Measurements from ENCODE around the gene OR2T6. TPM values are rescaled to one million over a fixed set of nuclear protein-coding genes. Genes with fewer than 3 reads are reported as not detected.

The OR2T6 gene
- total RNA-seq (2021; ENCODE audit: unreplicated experiment), result not detected
- polyA plus RNA-seq (2012; ENCODE audit: insufficient read length), result not detected
- not detected for Bru-seq, nascent RNA
- not detected for BruChase-seq, experiment 1, labeled RNA remaining after a 2-hour chase
- BruChase-seq, experiment 2, labeled RNA remaining after a 6-hour chase, result not detected
- long read RNA-seq, result 0 reads

GRCh38 chr1:248375446-248375845 lies at the start of gene OR2T6:
TSS of gene OR2T6 (plus strand) at chr1:248375746. CDS start at chr1:248387609, 11,863 bp downstream.
- H3K9me3 ChIP-seq (ENCODE audit: control insufficient read depth, insufficient read depth, low read depth, low read length), result no peaks in the 10 kb centered on the region
- POLR2A ChIA-PET, result no interaction called here

GRCh38 chr1:248343451-248343850 lies 32.1 kb upstream of the OR2T6 start:
- no TSS peak for BruUV-seq (replicated peaks)
- DNase-seq (ENCODE audit: low read depth, low spot score) (no peak), ATAC-seq (no peak)
- in situ Hi-C loops (cut with HindIII; ENCODE audit: low pct_unique_long_range_greater_than_20kb, low sequenced_read_pairs) (no loop called here), intact Hi-C loops (cut with micrococcal nuclease; ENCODE audit: unreplicated experiment) (no loop called here)
- Histone ChIP-seq H3K27me3 (ENCODE audit: control insufficient read depth, insufficient read depth, low read length) (no peaks in the 10 kb centered on the region), H3K27ac (ENCODE audit: low read length) (no peak overlapping the region), H3K36me3 (ENCODE audit: control insufficient read depth, insufficient read depth, low read length) (no peaks in the 10 kb centered on the region), H3K4me3 (ENCODE audit: low read depth in 2 of 2, low read length in 2 of 2) (no peak overlapping the region), H3K4me1 (ENCODE audit: control insufficient read depth, insufficient read depth, low read length) (no peaks in the 10 kb centered on the region), H3K9me3 (ENCODE audit: control insufficient read depth, insufficient read depth, low read depth, low read length) (no peaks in the 10 kb centered on the region)
- ChIA-PET CTCF (no interaction called here), POLR2A (no interaction called here)
- TF ChIP-seq POLR2AphosphoS5 (IDR thresholded peaks at IDR 0.05; ENCODE audit: low read depth, low read length) (no peak), TCF7L2 (IDR thresholded peaks at IDR 0.05; ENCODE audit: low read depth, low read length) (no peak), SIN3A (IDR thresholded peaks at IDR 0.05; ENCODE audit: borderline replicate concordance, insufficient read depth, low read depth, low read length) (no peak), REST (IDR thresholded peaks at IDR 0.05; ENCODE audit: insufficient read depth in 1 of 2, low read depth in 2 of 2, low read length in 1 of 2) (no peak), CTCF (IDR thresholded peaks at IDR 0.05) (no peak)

More at GRCh38 chr1:248375446-248375845, at the start of gene OR2T6:
- in situ Hi-C loops (cut with HindIII; ENCODE audit: low pct_unique_long_range_greater_than_20kb, low sequenced_read_pairs) (no loop called here), intact Hi-C loops (cut with micrococcal nuclease; ENCODE audit: unreplicated experiment) (no loop called here)
- Histone ChIP-seq H3K36me3 (ENCODE audit: control insufficient read depth, insufficient read depth, low read length) (no peaks in the 10 kb centered on the region), H3K27me3 (ENCODE audit: control insufficient read depth, insufficient read depth, low read length) (no peaks in the 10 kb centered on the region), H3K27ac (ENCODE audit: low read length) (no peak within 1 kb of the TSS), H3K4me1 (ENCODE audit: control insufficient read depth, insufficient read depth, low read length) (no peaks in the 10 kb centered on the region), H3K4me3 (ENCODE audit: low read depth in 2 of 2, low read length in 2 of 2) (no peak within 1 kb of the TSS)
- CTCF ChIA-PET, result no interaction called here
- TF ChIP-seq POLR2AphosphoS5 (IDR thresholded peaks at IDR 0.05; ENCODE audit: low read depth, low read length) (no peak), CTCF (IDR thresholded peaks at IDR 0.05) (no peak), TCF7L2 (IDR thresholded peaks at IDR 0.05; ENCODE audit: low read depth, low read length) (no peak), SIN3A (IDR thresholded peaks at IDR 0.05; ENCODE audit: borderline replicate concordance, insufficient read depth, low read depth, low read length) (no peak), REST (IDR thresholded peaks at IDR 0.05; ENCODE audit: insufficient read depth in 1 of 2, low read depth in 2 of 2, low read length in 1 of 2) (no peak)
- DNase-seq (ENCODE audit: low read depth, low spot score) (no peak), ATAC-seq (no peak)
- no TSS peak for BruUV-seq (replicated peaks)

Measured in Panc1 (cell line).